Tibial nerve (tissue), 4 donors: Measurements from ENCODE around the gene ITSN2. TPM values are rescaled to one million over a fixed set of nuclear protein-coding genes. Genes with fewer than 3 reads are reported as not detected.

Source experiments
- DNase-seq, 2 donors: peaks; one replicate each; pipeline ENCODE4 v3.0.0-alpha.2; 2019; ENCODE audit warnings: low spot score in 2 of 2
- H3K27ac ChIP-seq, 4 donors: fragments of 200-600 bp; sonication (generic) in 3 of 4; one replicate each; pipeline ENCODE4 v1.5.1; 2017 to 2019; ENCODE audit warnings: mild to moderate bottlenecking in 1 of 4
- H3K27me3 ChIP-seq, 2 donors: fragments of 200-600 bp; sonication (generic) in 1 of 2; one replicate each; pipeline versions ENCODE4 v1.5.1 to v1.6.0; 2017 to 2019
- H3K36me3 ChIP-seq, 3 donors: fragments of 200-600 bp; sonication (generic); one replicate each; pipeline ENCODE4 v1.5.1; 2018 to 2019
- H3K4me1 ChIP-seq, 4 donors: fragments of 200-600 bp; sonication (generic) in 3 of 4; one replicate each; pipeline ENCODE4 v1.5.1; 2017 to 2019
- H3K4me3 ChIP-seq, 4 donors: fragments of 200-600 bp; sonication (generic) in 3 of 4; one replicate each; pipeline ENCODE4 v1.5.1; 2017 to 2019; ENCODE audit warnings: mild to moderate bottlenecking in 1 of 4, moderate library complexity in 1 of 4
- H3K9me3 ChIP-seq, 4 donors: fragments of 200-600 bp; sonication (generic) in 3 of 4; one replicate each; pipeline ENCODE4 v1.5.1; 2017 to 2019
- EP300 ChIP-seq, 2 donors: sonication (generic); formaldehyde crosslinking; IDR thresholded peaks; one replicate each; pipeline ENCODE4 v1.6.1; 2017; ENCODE audit warnings: antibody characterized with exemption in 2 of 2, mild to moderate bottlenecking in 1 of 2
- POLR2A ChIP-seq, 2 donors: fragments of 450-650 bp; IDR thresholded peaks; one replicate each; pipeline ENCODE4 v1.6.1; 2017; ENCODE audit warnings: antibody characterized with exemption in 2 of 2, mild to moderate bottlenecking in 2 of 2, moderate library complexity in 2 of 2
- WGBS, 2 donors: methylation state at CpG; one replicate each; pipeline ENCODE4 v1.1.5; 2018; 5-methylcytosine and 5-hydroxymethylcytosine counted together
- total RNA-seq, 4 donors: library from RNA; depleted of rRNA; stranded (reverse); fragments of >200 nt; gene quantifications; one replicate each; pipeline ENCODE4 v1.1.0, GENCODE V29; 2016
- TF ChIP-seq, protein P1 (sequence below), 5 experiments: fragments of 200-600 bp in 3 of 5; fragments of 450-650 bp in 2 of 5; sonication (generic) in 3 of 5; IDR thresholded peaks; one replicate each; pipeline ENCODE4 v1.5.1; 2016 to 2019; ENCODE audit warnings: antibody characterized with exemption in 5 of 5, mild to moderate bottlenecking in 3 of 5, moderate library complexity in 2 of 5

The ITSN2 gene
- total RNA-seq, 4 donors from 2014 or later: 47.3 to 54.2 (median 48.7) TPM

DNA sequence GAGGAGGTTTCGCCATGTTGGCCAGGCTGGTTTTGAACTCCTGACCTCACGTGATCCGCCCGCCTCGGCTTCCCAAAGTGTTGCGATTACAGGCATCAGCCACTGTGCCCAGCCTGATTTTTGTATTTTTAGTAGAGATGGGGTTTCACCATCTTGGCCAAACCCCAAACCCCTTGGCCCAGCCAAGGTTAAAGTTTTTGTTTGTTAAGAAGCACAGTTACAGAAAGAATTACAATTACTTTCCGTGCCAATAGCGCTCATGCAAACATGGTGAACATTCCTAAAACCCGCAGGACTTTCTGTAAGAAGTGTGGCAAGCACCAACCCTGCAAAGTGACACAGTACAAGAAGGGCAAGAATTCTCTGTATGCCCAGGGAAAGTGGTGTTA lies 26.1 kb downstream of the ITSN2 start:
- DNase-seq: no peak

GRCh38 chr2:24332791-24333540 lies 27.4 kb downstream of the ITSN2 start:
- Histone ChIP-seq H3K27me3 (no peaks in the 10 kb centered on the region), H3K9me3 (no peaks in the 10 kb centered on the region), H3K27ac (no peak overlapping the region), H3K4me1 (peaks cover 0 to 66% (median 16%) of the 10 kb centered on the region in 4 donors), H3K4me3 (no peak overlapping the region), H3K36me3 (no peaks in the 10 kb centered on the region)
- DNase-seq: no peak
- WGBS, 2 donors: 70 to 75% methylated on average over 2 of the region's 2 CpGs
- TF ChIP-seq, protein P1, sequence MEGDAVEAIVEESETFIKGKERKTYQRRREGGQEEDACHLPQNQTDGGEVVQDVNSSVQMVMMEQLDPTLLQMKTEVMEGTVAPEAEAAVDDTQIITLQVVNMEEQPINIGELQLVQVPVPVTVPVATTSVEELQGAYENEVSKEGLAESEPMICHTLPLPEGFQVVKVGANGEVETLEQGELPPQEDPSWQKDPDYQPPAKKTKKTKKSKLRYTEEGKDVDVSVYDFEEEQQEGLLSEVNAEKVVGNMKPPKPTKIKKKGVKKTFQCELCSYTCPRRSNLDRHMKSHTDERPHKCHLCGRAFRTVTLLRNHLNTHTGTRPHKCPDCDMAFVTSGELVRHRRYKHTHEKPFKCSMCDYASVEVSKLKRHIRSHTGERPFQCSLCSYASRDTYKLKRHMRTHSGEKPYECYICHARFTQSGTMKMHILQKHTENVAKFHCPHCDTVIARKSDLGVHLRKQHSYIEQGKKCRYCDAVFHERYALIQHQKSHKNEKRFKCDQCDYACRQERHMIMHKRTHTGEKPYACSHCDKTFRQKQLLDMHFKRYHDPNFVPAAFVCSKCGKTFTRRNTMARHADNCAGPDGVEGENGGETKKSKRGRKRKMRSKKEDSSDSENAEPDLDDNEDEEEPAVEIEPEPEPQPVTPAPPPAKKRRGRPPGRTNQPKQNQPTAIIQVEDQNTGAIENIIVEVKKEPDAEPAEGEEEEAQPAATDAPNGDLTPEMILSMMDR (IDR thresholded peaks at IDR 0.05): no peak
- TF ChIP-seq POLR2A (IDR thresholded peaks at IDR 0.05) (no peak), EP300 (IDR thresholded peaks at IDR 0.05) (no peak)

More for the DNA sequence above, 26.1 kb downstream of the ITSN2 start:
- WGBS, 2 donors: 62 to 65% methylated on average over 9 of the region's 9 CpGs
- no peaks in the 10 kb centered on the region for H3K9me3 ChIP-seq
- no peak overlapping the region for H3K4me3 ChIP-seq
- peaks cover 0 to 62% (median 14%) of the 10 kb centered on the region in 4 donors for H3K4me1 ChIP-seq
- no peaks in the 10 kb centered on the region for H3K27me3 ChIP-seq
- TF ChIP-seq, protein P1 (IDR thresholded peaks at IDR 0.05): no peak
- TF ChIP-seq EP300 (IDR thresholded peaks at IDR 0.05): peak in 1 of 2 donors; percentile 33
- no peak overlapping the region for H3K27ac ChIP-seq
- no peaks in the 10 kb centered on the region for H3K36me3 ChIP-seq

DNA sequence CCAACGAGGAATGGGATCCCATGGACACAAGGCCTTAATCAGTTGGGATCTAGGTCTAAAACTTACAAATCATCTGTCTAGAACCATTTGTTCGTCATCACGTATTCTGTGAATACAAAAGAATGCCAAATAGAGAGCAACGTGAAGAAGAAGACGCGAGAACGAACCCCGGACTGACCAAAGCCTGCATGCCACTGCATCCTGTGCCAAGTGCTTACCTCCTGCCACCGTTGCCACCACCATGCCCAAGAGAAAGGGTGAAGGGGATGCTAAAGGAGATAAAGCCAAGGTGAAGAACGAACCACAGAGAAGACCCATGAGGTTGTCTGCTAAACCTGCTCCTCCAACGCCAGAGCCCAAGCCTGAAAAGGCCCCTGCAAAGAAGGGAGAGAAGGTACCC lies 30.2 kb downstream of the ITSN2 start:
- Histone ChIP-seq H3K4me3 (no peak overlapping the region), H3K36me3 (peaks cover 0 to 2% (median 0%) of the 10 kb centered on the region in 3 donors), H3K27me3 (no peaks in the 10 kb centered on the region), H3K9me3 (no peaks in the 10 kb centered on the region), H3K4me1 (peaks cover 0 to 74% (median 16%) of the 10 kb centered on the region in 4 donors), H3K27ac (no peak overlapping the region)
- no peak for TF ChIP-seq EP300 (IDR thresholded peaks at IDR 0.05)
- TF ChIP-seq POLR2A (IDR thresholded peaks at IDR 0.05): no peak
- TF ChIP-seq, protein P1 (IDR thresholded peaks at IDR 0.05): no peak
- no peak for DNase-seq
- WGBS, 2 donors: 86 to 87% methylated on average over 11 of the region's 11 CpGs

GRCh38 chr2:24329700-24330099 lies 30.6 kb downstream of the ITSN2 start:
- Histone ChIP-seq H3K27me3 (no peaks in the 10 kb centered on the region), H3K9me3 (no peaks in the 10 kb centered on the region), H3K4me3 (no peak overlapping the region), H3K27ac (no peak overlapping the region), H3K4me1 (peaks cover 0 to 74% (median 16%) of the 10 kb centered on the region in 4 donors), H3K36me3 (peaks cover 0 to 4% (median 0%) of the 10 kb centered on the region in 3 donors)
- 30 to 34% methylated on average over 2 of the region's 2 CpGs for WGBS, 2 donors
- DNase-seq: no peak
- TF ChIP-seq, protein P1 (IDR thresholded peaks at IDR 0.05): no peak
- TF ChIP-seq EP300 (IDR thresholded peaks at IDR 0.05) (no peak), POLR2A (IDR thresholded peaks at IDR 0.05) (no peak)

GRCh38 chr2:24328010-24328409 lies 32.3 kb downstream of the ITSN2 start:
- H3K36me3 ChIP-seq: peaks cover 0 to 8% (median 0%) of the 10 kb centered on the region in 3 donors
- H3K27ac ChIP-seq: peak overlapping the region in 1 of 4 donors; percentile 10
- H3K9me3 ChIP-seq: no peaks in the 10 kb centered on the region
- peaks cover 0 to 58% (median 10%) of the 10 kb centered on the region in 4 donors for H3K4me1 ChIP-seq
- 32 to 42% methylated on average over 3 of the region's 3 CpGs for WGBS, 2 donors
- no peaks in the 10 kb centered on the region for H3K27me3 ChIP-seq
- TF ChIP-seq EP300 (IDR thresholded peaks at IDR 0.05) (no peak), POLR2A (IDR thresholded peaks at IDR 0.05) (no peak)
- TF ChIP-seq, protein P1 (IDR thresholded peaks at IDR 0.05): no peak
- no peak overlapping the region for H3K4me3 ChIP-seq
- DNase-seq: no peak
